ENCODE data around the gene NTMT1.
"Not testable (repeated sequence)": the region's sequence is repeated elsewhere in the genome, so short reads cannot be mapped to it uniquely, and the experiment has no call there.

Gene NTMT1, protein sequence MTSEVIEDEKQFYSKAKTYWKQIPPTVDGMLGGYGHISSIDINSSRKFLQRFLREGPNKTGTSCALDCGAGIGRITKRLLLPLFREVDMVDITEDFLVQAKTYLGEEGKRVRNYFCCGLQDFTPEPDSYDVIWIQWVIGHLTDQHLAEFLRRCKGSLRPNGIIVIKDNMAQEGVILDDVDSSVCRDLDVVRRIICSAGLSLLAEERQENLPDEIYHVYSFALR

GRCh38 chr9:129626079-129626624 lies at the start of gene NTMT1:
Gene NTMT1 (plus strand): TSS chr9:129626163. CDS start chr9:129632704, 6,541 bp downstream.
- peak; percentile 35 for DNase-seq

- no peak for DNase-seq
Observed at GRCh38 chr9:129576546-129577543, 49.1 kb upstream of the NTMT1 start.

DNA sequence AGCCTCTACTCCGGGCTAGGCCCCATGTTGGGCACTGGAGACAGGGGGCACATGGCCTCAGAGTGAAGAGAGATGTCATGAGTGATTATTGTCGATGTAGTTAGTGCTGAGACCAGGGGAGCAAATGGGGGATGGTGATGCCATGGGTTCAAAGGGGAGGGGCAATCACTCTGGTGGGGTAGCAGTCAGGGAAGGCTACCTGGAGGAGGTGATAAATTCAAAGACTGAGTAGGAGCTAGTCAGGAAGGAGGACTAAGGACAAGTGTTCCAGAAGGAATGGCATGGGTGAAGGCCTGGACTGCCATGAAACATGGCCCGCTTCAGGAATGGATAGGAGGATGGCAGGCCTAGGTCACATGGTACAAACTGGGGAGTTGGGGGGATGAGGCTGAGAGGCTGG lies 46.7 kb upstream of the NTMT1 start:
- DNase-seq: no peak

- DNase-seq: no peak
Observed at GRCh38 chr9:129580211-129580915, 45.6 kb upstream of the NTMT1 start.

- DNase-seq: no peak
Observed at GRCh38 chr9:129581505-129582189, 44.3 kb upstream of the NTMT1 start.

GRCh38 chr9:129582855-129583254 lies 43.1 kb upstream of the NTMT1 start:
- DNase-seq: no peak

GRCh38 chr9:129583308-129584038 lies 42.5 kb upstream of the NTMT1 start:
- no peak for DNase-seq

DNA sequence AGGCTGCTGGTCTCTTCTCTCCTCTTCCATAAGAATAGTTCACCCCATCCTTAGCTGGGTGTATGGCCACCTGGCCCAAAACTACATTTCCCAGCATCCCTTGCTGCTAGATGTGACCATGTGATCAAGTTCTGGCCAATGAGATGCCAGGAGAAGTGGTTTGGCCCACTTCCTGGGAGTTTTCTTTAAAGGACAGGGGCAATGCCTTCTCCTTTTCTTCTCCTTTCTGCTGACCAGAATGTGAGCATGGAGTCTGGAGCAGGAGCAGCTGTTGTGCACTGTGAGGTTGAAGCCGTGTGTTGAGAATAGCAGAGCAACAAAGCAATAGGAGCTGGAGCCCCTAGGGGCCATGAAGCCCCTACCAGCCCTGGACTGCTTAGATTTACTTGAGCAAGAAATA lies 41.8 kb upstream of the NTMT1 start:
- DNase-seq: no peak

DNA sequence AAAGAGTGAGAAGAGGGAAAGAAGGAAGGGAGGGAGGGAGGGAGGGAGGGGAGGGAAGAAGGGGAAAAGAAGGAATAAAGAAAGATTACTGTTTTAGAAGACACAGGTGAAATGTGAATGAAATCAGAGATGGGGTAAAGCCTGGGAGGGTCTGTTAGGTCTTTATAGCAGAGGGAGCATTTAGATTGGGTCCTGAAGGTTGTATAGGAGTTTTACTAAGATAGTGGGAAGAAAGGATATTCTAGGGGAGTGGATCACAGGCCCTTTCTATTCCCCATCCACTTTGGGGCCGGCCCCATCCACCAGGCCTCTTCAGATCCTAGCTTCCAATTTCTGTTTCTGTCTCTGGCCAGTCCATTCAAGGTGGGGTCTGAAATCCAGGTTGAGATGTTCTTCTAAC lies 40.6 kb upstream of the NTMT1 start:
- no peak for DNase-seq

DNA sequence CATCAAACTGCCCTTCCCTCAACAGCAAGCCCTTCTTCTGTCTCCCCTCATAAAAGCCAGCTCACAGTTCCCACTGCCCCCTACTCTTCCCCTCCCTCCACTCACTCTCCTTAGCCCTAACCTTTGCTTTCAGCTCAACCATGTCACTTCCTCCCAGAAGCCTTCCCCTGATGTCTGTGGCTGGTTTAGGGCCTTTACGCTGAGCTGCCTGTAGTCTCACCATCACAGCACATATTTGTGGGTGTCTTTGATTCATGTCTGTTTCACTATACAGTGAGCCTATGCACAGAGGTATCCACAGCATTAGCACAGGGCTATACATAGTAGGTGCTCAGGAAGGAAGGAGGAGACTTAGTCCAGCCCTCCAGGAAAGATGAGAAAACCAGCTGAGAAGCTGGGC lies 39.7 kb upstream of the NTMT1 start:
- no peak for DNase-seq

DNA sequence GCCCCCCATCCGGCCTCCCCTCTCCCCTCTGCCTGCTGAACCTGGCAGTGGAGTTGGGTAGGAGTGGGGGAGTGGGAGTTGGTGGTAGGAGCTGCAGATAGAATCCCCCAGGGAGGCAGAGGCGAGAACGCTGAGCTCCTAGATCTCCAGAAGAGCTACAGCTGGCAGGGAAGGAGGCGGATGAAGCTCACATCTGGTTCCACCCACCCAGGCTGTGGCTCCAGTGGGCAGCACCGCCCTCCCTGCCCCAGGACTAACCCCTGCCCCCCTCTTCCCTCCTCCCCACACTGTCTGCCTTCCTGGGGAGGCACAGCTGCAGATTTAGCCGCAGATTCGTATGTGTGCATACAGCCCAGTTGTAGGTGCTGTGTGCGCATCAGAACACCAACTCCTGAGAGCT lies 39.3 kb upstream of the NTMT1 start:
- no peak for DNase-seq

GRCh38 chr9:129587487-129588262 lies 38.3 kb upstream of the NTMT1 start:
- DNase-seq: no peak

DNA sequence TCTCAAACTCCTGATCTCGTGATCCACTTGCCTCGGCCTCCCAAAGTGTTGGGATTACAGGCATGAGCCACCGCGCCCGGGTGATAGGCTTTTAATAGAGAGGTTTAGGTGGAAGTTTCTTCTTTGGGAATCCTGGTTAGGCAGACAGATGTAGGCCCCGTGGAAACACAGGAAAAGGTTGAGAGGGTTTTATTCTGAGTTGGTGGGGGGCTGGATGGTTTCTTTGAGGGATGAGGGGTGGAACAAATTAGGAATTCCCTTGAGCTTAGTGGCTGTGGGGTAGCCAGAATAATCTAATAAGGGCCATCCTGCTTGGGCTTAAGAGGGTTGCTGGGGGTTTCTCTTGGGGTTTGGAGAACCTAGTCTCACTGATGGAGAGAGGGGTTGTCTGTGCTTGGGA lies 35.5 kb upstream of the NTMT1 start:
- DNase-seq: no peak

DNA sequence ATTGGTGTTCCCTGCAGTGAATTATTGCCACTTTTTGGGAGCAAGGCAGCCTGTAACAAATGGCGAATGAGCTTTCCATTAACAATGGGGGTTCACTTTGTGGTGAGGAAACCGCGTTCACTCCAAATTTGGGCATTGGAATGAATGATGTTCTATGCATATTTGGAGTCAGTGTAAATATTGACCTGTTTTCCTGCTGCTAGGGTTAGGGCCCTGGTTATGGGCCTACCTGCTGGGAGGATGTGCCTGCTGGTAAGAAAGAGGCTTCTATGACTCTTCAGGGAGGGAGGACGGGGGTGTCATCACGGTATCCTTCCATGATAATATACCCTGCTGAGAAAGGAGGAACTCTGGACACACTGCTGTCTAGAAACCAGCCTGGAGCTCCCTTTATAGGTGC lies 34.0 kb upstream of the NTMT1 start:
- DNase-seq: no peak

DNA sequence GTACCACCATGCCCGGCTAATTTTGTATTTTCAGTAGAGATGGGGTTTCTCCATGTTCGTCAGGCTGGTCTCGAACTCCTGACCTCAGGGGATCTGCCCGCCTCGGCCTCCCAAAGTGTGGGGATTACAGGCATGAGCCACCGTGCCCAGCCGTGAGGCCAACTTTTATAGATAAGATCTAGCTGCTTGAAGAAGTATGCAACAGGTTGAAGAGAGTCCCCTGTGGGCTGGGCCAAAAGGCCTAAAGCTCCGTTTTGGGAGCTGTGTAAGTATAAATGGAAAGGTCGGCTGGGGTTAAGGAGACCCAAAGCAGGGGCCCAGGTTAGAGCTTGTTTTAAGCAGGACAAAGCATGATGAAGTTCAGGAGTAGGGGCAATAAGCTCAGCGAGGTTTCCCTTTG lies 33.2 kb upstream of the NTMT1 start:
- not testable (repeated sequence) for DNase-seq

GRCh38 chr9:129594632-129595031 lies 31.3 kb upstream of the NTMT1 start:
- no peak for DNase-seq

DNA sequence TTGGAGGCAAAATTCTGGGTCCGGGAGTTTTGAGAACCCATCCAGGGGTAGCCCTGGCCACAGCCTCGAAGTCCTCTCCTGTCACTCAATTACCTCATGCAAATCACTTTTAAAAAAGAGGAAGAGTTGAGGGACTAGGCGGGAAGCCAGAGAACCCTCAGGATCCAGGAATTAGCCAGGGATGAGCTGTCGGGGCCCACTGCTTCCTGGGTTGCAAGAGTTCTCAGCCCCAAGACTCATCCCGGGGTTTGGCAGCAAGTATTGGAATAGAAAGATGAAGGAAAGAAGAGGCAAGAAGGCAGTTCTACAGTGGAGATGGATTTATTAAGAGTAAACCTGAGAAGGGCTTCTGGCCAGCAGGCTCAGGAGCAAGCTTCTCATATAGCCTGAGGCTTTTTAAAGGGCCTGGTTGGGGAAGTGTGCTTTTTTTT lies 30.6 kb upstream of the NTMT1 start:
- DNase-seq: no peak

DNA sequence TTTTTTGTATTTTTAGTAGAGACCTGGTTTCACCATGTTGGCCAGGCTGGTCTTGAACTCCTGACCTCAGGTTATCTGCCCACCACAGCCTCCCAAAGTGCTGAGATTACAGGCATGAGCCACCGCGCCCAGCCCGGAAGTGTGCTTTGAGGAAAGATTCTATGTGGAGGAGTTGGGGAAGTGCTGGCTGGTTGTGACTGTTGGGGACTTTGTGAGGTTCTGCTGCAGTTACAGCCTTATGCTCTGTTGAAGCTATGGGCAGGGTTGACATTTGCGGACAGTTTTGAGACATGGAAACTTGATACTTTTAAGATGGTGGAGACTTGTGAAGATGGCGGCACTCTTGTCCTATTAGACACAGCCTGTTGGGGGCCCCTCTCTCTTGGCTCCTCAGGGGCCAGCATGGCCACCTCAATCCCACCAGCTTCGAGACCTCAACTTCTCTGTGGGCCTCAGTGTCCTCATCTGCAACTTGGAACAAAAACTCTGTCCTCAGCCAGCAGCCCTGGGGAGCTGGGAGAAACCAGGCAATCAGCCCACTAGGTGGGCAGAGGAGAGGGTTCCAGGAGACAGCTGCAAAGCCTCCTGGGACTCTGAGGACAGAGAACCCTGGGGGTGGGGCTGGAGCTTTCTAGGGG lies 29.9 kb upstream of the NTMT1 start:
- no peak for DNase-seq

- no peak for DNase-seq
Observed at GRCh38 chr9:129596541-129597331, 29.2 kb upstream of the NTMT1 start.
